Measurements from ENCODE around the gene LIN9.

DNA sequence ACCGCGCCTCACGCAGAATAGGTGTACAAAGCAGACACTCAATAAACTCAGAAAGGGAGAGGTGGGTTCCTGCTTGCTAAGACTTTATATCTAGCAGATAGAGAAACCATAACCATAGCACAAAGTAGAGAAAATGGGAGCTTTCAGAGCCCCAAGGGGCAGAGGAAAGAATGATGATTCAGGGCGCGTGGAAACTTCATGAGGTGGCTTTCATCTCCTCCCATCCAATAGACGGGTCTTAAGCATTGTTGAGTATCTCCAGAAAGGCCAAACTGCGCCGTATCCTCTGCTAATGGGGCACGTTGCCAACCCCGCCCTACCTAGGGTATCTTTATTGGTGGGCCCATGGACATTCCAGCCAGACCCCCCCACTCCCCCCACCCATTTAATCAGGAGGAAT, 86.3 kb downstream of the LIN9 start:
- TF ChIP-seq, protein P1, sequence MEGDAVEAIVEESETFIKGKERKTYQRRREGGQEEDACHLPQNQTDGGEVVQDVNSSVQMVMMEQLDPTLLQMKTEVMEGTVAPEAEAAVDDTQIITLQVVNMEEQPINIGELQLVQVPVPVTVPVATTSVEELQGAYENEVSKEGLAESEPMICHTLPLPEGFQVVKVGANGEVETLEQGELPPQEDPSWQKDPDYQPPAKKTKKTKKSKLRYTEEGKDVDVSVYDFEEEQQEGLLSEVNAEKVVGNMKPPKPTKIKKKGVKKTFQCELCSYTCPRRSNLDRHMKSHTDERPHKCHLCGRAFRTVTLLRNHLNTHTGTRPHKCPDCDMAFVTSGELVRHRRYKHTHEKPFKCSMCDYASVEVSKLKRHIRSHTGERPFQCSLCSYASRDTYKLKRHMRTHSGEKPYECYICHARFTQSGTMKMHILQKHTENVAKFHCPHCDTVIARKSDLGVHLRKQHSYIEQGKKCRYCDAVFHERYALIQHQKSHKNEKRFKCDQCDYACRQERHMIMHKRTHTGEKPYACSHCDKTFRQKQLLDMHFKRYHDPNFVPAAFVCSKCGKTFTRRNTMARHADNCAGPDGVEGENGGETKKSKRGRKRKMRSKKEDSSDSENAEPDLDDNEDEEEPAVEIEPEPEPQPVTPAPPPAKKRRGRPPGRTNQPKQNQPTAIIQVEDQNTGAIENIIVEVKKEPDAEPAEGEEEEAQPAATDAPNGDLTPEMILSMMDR (conservative IDR thresholded peaks at IDR 0.05 in 1 of 2, IDR thresholded peaks at IDR 0.05 in 1 of 2; ENCODE audit: low read depth in 1 of 2, low read length in 2 of 2) = no peak
- no peak for TF ChIP-seq EZH2 (IDR thresholded peaks at IDR 0.05; ENCODE audit: low read length, missing control alignments)
